GM19193 (cell line): ENCODE results near the gene NPTN.

Source experiments
- POLR2A ChIP-seq: IDR thresholded peaks from 4 replicates; pipeline ENCODE4 v1.6.1; 2011; ENCODE audit not compliant: insufficient read depth, insufficient read length; ENCODE audit errors: extremely low read depth

NPTN gene

GRCh38 chr15:73650416-73651126 is 17.4 kb upstream of the NPTN start:
- no peak for TF ChIP-seq POLR2A

GRCh38 chr15:73648014-73648295 is 14.8 kb upstream of the NPTN start:
- no peak for TF ChIP-seq POLR2A

- TF ChIP-seq POLR2A = no peak
These were observed 14.2 kb upstream of the NPTN start for GRCh38 chr15:73647259-73648013.

- TF ChIP-seq POLR2A = no peak
These were observed 4.3 kb upstream of the NPTN start for GRCh38 chr15:73637527-73637926.

GRCh38 chr15:73633991-73634495 is 854 bp upstream of the NPTN start:
- no peak for TF ChIP-seq POLR2A

- no peak for TF ChIP-seq POLR2A
These were observed 525 bp downstream of the NPTN start for GRCh38 chr15:73632670-73633058.

GRCh38 chr15:73631915-73632669 is 1.1 kb downstream of the NPTN start:
- no peak for TF ChIP-seq POLR2A

- TF ChIP-seq POLR2A = no peak
These were observed 2.2 kb downstream of the NPTN start for GRCh38 chr15:73630921-73631362.

- no peak for TF ChIP-seq POLR2A
These were observed 3.3 kb downstream of the NPTN start for GRCh38 chr15:73629798-73630429.

GRCh38 chr15:73628976-73629797 is 4.0 kb downstream of the NPTN start:
- TF ChIP-seq POLR2A = no peak

- no peak for TF ChIP-seq POLR2A
These were observed 5.1 kb downstream of the NPTN start for GRCh38 chr15:73628102-73628501.

GRCh38 chr15:73626072-73626471 is 7.1 kb downstream of the NPTN start:
- TF ChIP-seq POLR2A = no peak

GRCh38 chr15:73624530-73624929 is 8.7 kb downstream of the NPTN start:
- no peak for TF ChIP-seq POLR2A

- TF ChIP-seq POLR2A = no peak
These were observed 11.8 kb downstream of the NPTN start for GRCh38 chr15:73621286-73621826.
